Suppressor macrophage (primary cell): Measurements from ENCODE around the gene SLC1A5.

Experiments used
- DNase-seq, 4 experiments: peaks; one replicate each; pipeline ENCODE4 v3.0.0-alpha.2; 2020 to 2022

SLC1A5 gene

DNA sequence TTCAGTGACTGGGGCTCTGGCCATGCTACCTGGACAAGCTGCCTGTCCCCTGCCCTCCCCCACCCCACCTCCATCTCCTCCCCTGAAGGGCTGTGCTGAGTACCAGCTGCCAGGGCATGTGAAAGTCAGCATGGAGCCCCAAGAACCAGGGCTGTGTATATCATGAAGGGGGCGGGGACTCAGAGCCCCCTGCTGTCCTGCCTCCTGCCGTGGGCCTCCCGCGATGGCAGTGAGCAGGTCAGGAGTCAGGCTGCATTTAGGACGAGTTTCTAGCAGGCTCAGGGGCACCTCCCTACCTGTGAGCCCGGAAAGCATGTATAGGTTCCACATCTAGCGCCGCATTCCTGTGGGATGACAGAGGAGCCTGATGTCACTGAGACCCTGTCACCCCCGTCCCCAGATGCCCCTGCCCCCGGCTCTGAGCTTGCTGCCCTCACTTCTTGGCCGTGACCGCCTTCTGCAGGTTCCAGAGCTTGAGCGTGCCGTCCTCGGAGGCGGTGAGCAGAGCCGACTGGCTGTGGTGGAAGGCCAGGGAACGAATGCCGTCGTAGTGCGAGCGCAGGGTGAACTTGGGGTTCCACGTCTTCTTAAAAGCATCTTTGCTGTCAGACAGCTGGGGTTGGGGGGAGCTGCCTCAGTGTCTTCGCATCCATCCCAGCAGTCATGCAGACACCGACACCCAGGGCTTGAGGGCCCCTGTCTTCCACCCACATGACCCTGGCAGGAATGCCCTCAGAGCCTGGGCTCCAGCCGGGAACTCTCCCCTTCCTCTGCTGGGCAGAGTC is 63.2 kb downstream of the SLC1A5 start:
- no peak for DNase-seq
